NCI-H1417 (cell line): ENCODE measurements around the gene CBFA2T2.
"Not testable (repeated sequence)": the region's sequence is repeated elsewhere in the genome, so short reads cannot be mapped to it uniquely, and the experiment has no call there.

Experiments
- DNase-seq, 3 experiments: peaks; one replicate each; lab custom pipeline; 2025; lab: John Stamatoyannopoulos, UW

Gene CBFA2T2

DNA sequence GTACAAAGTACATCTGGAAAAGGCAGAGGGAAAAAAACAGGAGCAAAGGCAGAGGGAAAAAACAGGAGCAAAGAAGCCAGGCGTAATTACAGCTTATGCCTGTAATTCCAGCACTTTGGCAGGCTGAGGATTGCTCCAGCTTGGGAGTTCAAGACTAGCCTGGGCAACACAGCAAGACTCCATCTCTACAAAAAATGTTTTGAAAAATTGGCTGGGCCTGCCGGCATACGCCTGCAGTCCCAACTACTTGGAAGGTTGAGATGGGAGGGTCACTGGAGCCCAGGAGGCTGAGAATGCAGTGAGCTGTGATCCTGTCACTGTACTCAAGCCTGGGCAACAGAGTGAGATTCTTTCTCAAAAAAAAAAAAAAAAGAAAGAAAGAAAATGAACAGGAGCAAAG, 19.0 kb upstream of the CBFA2T2 start:
- no peak for DNase-seq

DNA sequence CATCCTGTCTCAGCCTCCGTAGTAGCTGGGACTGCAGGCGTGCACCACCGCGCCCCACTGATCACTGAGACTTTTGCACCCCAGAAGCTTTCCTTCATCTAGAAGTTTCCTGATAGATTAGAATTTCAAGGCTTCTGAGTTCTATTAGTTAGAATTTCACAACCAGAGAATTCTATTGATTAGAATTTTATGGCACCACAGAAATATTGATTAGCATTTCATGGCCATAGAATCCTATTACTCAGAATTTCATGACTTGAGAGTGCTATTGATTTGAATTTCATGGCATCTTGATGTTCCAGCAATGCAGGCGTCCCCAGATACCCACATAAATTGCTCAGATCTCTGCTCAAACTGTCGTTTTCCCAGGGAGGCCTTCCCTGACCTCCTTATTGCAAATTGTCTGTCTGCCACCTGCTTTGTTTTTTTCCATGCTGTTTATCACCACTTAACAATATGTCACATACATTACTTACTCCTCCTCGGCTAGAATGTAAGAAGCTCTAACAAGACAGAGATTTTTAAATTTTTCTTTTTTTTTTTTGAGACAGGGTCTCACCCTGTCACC, 16.9 kb upstream of the CBFA2T2 start:
- peak in 1 of 3 experiments; percentile 18 for DNase-seq

GRCh38 chr20:33474097-33474873, 15.6 kb upstream of the CBFA2T2 start:
- DNase-seq, result peak in 1 of 3 experiments; percentile 36

- DNase-seq, result peak in 2 of 3 experiments; percentile 45
These were observed 14.9 kb upstream of the CBFA2T2 start for GRCh38 chr20:33474963-33475362.

DNA sequence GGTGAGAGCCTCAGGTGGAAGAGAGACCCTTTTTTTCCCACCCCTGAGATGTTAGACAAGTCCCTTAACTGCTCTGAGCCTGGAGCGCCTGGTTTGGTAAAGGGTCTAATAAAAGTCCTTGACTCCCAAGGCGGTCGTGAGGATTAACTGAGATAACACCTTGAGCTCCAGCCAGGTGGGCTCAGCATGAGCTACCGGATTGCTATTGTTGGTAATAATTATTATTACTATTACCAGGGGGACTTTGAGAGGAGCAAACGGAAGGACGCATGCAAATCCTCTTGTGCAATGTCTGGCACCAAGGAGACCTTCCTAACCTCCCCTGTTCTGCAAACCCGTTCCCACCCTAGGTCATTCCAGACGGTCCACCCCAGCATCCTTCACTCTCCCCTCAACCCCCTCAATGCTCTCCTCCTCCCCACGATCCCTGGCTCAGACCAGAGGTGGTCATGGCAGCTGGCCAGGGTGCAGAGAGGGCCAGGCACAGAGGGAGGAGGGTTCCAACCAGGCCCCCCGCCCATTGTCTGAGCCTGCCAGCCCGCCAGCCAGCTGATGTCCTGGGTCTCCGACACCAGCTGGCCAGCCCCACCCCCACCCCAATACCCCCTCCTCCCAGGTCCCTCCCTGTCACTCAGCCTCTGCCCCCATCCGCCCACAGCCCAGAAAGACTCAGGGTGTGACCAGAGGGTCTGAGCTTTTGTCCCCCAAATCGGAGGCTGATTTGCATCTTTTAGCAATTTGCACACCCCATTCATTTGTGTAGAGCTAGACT, 14.3 kb upstream of the CBFA2T2 start:
- DNase-seq, result peak in 1 of 3 experiments; percentile 69

- DNase-seq, result peak; percentile 86 to 90 (median 90)
These were observed 12.3 kb upstream of the CBFA2T2 start for GRCh38 chr20:33477386-33478234.

GRCh38 chr20:33480048-33480447, 9.8 kb upstream of the CBFA2T2 start:
- DNase-seq, result no peak

DNA sequence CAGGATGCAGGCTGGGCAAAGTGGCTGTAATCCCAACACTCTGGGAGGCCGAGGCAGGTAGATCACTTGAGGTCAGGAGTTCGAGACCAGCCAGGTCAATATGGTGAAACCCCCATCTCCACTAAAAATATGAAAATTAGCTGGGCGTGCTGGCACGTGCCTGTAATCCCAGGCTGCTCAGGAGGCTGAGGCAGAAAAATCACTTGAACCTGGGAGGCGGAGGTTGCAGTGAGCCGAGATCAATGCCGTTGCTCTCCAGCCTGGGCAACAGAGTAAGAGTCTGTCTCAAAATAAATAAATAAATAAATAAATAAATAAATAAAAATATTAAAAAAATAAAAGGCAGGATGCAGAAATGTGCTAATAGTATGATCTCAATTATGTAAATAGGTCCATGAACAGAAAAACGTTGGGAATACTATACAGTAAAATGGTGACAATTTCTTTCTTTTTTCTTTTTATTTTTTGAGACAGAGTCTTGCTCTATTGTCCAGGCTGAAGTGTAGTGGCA, 8.4 kb upstream of the CBFA2T2 start:
- no peak for DNase-seq

DNA sequence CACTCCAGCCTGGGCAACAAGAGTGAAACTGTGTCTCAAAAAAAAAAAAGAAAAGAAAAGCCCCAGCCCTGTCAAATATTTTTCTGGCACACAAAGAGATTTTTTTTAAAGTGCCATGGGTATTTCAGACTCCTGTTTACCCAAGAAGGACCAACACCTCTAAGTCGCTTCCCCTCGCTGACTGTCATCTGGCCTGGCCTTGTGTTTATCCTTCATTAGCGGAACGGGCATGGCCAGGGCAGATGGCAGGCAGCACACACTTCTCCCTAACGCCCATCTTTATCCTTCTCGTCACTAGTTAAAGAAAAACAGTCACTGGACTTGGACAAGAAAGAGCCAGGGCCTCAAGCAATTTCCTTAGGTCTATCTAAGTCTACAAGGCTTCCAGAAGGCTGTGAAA, 7.3 kb upstream of the CBFA2T2 start:
- peak in 2 of 3 experiments; percentile 19 to 26 for DNase-seq

- not testable (repeated sequence) for DNase-seq
These were observed 6.7 kb upstream of the CBFA2T2 start for GRCh38 chr20:33483186-33483585.

DNA sequence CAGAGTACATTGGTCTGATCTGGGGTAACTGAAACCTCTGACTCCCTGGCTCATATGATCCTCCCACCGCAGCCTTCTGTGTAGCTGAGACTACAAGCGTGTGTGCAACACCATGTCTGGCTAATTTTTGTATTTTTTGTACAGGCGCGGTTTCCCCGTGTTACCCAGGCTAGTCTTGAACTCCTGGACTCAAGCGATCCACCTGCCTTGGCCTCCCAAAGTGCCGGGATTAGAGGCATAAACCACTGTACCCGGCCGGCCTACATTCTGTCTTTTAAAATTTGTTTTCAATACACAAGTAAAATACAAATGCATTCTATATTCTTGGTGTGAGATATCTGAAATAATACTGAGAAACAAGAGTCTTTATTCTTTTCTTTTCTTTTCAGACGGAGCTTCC, 1.7 kb upstream of the CBFA2T2 start:
- DNase-seq, result no peak

DNA sequence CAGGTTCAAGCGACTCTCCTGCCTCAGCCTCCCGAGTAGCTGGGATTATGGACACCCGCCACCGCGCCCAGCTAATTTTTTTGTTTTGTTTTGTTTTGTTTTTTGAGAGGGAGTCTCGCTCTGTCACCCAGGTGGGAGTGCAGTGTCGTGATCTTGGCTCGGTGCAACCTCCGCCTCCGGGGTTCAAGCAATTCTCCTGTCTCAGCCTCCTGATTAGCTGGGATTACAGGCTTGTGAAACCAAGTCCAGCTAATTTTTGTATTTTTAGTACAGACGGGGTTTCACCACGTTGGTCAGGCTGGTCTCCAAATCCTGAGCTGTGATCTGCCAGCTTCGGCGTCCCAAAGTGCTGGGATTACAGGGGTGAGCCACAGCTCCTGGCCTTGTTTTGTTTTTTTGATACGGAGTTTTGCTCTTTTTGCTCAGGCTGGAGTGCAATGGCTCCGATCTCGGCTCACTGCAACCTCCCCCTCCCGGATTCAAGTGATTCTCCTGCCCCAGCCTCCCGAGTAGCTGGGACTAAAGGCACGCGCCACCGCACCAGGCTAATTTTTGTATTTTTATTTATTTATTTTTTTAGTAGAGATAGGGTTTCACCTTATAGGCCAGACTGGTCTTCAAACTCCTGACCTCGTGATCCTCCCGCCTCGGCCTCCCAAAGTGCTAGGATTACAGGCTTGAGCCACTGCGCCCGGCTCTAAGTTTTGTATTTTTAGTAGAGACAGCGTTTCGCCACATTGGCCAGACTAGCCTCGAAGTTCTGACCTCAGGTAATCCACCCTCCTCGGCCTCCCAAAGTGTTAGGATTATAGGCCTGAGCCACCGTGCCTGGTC, 1.0 kb upstream of the CBFA2T2 start:
- DNase-seq, result not testable (repeated sequence)

DNA sequence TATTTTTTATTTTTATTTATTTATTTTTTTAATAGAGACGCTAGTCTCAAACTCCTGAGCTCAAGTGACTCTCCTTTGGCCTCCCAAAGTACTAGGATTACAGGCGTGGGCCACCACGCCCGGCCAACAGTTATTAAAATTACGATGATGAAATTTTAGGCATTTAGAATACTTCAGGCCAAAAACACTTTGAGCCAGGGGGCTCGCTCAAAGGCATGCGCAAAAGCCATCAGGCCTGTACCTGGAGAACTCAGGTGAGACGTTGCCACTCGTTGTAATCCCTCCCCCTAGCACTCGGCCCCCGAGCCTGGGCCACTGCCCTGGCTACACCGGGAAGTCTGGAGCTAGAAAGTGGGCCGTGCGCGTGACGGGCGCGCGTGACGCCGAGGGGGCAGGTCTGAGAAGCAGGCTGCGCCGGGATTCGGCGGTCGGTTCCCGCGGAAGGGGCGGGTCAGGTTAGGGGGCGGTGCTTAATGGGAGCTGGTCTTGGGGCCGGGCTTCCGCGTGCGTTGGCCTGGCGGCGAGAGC, 337 bp upstream of the CBFA2T2 start:
- peak; percentile 95 to 98 (median 96) for DNase-seq

DNA sequence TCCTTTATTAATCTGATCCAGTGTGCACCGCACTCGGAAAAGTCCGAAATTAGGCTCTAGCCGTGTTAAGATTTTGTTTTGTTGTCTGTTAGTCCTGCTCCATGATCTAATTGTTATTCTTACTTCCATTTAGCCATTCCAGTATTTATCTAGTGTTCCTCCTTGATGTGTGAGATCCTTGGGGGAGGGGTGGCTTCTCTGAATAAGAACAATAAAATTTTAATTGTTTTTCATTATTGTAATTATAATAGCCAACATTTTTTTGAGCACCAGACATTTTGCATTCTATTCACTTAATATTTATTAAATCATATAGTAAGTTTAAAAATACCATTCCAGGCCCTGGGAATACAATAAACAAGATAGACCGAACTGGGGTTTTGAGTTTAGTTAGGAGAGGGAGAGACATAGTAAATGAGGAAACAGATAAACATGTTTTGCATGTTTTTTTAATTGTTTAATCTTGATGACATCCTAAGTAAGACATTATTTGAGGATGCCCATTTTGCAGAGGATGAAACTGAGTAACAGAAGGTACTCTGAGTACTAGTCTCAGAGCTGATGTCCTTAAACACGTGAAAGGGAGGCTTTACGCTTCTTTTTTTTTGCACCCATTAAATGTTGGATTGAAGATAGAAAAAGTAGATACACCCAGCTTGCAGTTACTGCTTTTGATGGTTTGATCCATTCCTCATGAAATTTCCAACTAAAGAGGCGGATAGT, 1.2 kb downstream of the CBFA2T2 start:
- DNase-seq, result peak in 1 of 3 experiments; percentile 68

GRCh38 chr20:33493076-33493766, 3.3 kb downstream of the CBFA2T2 start:
- DNase-seq, result no peak

DNA sequence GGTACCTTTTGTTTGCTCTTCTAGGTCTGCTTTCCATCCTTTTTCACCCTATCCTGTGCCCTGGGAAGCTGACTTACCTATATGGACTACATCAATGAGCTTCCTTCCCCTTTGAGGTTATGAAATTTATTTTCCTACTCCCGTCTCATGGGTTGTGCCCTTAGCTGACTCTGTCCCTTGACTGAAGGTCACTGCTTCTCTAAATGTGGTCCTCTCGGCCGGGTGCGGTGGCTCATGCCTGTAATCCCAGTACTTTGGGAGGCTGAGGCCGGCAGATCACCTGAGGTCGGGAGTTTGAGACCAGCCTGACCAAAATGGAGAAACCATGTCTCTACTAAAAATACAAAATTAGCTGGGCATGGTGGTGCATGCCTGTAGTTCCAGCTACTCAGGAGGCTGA, 6.9 kb downstream of the CBFA2T2 start:
- DNase-seq, result not testable (repeated sequence)

DNA sequence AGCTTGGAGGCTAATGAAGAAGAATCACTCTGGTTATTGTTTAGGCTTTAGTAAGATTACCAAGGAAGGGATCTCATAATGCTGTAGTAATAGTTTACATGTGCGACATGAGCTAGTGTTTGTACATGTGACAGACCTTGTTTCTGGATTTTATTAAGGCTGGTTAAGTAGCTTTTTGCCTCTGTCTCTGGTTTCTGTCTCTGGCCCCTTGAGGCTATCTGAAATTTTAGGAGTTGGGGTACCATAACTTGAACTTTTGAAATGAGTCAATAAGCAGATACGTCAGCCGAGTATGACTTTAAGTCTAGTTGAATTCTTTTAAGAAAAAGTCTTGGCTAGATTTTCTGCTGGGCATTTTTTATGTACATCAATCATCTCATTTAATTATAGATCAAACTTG, 9.5 kb downstream of the CBFA2T2 start:
- DNase-seq, result no peak

- DNase-seq, result no peak
These were observed 11.1 kb downstream of the CBFA2T2 start for GRCh38 chr20:33501000-33501399.

DNA sequence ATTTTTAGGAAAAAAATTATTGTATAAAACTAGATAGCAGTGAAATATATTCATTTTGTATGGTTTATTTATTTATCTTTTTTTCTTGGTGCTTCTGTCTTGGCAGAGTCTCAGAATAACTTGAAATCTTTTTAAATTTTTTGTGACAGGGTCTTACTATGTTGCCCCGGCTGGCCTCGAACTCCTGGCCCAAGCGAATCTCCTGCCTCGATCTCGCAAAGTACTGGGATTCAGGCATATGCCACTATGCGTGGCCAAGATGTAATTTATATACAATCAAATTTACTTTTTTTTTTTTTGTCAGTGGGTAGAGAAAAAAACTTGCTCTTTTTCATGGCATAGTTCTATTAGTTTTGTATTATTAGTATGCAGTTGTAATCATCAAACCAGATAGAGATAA, 13.7 kb downstream of the CBFA2T2 start:
- DNase-seq, result no peak
